Measurements from ENCODE around the gene DOCK9. TPM values are rescaled to one million over a fixed set of nuclear protein-coding genes. Genes with fewer than 3 reads are reported as not detected.

DOCK9 gene
- total RNA-seq, 4 donors from 2014 or later = 127 to 191 (median 154) TPM

GRCh38 chr13:98797456-98797855 is 180.4 kb downstream of the DOCK9 start:
- Histone ChIP-seq H3K9me3 (no peaks in the 10 kb centered on the region), H3K4me3 (no peak overlapping the region), H3K36me3 (peaks cover 65 to 98% (median 76%) of the 10 kb centered on the region in 4 donors), H3K27ac (replicated peaks in 1 of 4) (no peak overlapping the region), H3K27me3 (no peaks in the 10 kb centered on the region), H3K4me1 (peaks cover 0 to 8% (median 4%) of the 10 kb centered on the region in 4 donors)
- intact Hi-C loops (cut with DNase I) = no loop called here
- WGBS = 93% methylated on average over 6 of the region's 6 CpGs
- TF ChIP-seq, protein P1, sequence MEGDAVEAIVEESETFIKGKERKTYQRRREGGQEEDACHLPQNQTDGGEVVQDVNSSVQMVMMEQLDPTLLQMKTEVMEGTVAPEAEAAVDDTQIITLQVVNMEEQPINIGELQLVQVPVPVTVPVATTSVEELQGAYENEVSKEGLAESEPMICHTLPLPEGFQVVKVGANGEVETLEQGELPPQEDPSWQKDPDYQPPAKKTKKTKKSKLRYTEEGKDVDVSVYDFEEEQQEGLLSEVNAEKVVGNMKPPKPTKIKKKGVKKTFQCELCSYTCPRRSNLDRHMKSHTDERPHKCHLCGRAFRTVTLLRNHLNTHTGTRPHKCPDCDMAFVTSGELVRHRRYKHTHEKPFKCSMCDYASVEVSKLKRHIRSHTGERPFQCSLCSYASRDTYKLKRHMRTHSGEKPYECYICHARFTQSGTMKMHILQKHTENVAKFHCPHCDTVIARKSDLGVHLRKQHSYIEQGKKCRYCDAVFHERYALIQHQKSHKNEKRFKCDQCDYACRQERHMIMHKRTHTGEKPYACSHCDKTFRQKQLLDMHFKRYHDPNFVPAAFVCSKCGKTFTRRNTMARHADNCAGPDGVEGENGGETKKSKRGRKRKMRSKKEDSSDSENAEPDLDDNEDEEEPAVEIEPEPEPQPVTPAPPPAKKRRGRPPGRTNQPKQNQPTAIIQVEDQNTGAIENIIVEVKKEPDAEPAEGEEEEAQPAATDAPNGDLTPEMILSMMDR (IDR thresholded peaks at IDR 0.05) = no peak
- TF ChIP-seq POLR2A (IDR thresholded peaks at IDR 0.05; ENCODE audit: low read depth) (no peak), EP300 (IDR thresholded peaks at IDR 0.05) (no peak), POLR2AphosphoS5 (IDR thresholded peaks at IDR 0.05) (no peak)
- peak; percentile 70 for DNase-seq (ENCODE audit: extremely low spot score)

DNA sequence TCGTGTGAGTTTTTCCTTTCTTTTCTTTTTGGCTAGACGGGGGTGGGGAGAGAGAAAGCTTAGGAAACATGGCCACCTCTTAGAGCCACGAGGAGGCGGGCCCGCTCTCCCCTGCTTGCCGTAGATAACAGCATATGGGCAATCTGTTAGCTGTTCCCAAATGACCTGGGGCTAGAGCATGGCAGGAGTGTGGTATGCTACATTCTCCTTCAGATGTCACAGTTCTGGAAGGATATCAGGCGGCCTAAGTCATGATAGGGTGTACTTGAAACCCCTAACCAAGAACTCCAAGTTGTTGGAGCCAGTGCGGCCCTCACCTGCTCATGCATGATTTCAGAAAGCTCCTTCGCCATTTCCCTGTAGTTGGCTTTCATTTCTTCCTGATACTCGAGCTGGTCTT is 181.1 kb downstream of the DOCK9 start:
- peak; percentile 57 for DNase-seq (ENCODE audit: extremely low spot score)
- 85% methylated on average over 10 of the region's 10 CpGs for WGBS
- Histone ChIP-seq H3K27me3 (no peaks in the 10 kb centered on the region), H3K4me1 (peaks cover 0 to 2% (median under 1%) of the 10 kb centered on the region in 4 donors), H3K9me3 (no peaks in the 10 kb centered on the region), H3K4me3 (no peak overlapping the region), H3K36me3 (peaks cover 65 to 96% (median 77%) of the 10 kb centered on the region in 4 donors), H3K27ac (replicated peaks in 1 of 4) (no peak overlapping the region)
- TF ChIP-seq POLR2A (IDR thresholded peaks at IDR 0.05; ENCODE audit: low read depth) = no peak
- TF ChIP-seq POLR2AphosphoS5 (IDR thresholded peaks at IDR 0.05) = no peak
- no peak for TF ChIP-seq EP300 (IDR thresholded peaks at IDR 0.05)
- TF ChIP-seq, protein P1 (IDR thresholded peaks at IDR 0.05) = no peak
- intact Hi-C loops (cut with DNase I) = no loop called here

DNA sequence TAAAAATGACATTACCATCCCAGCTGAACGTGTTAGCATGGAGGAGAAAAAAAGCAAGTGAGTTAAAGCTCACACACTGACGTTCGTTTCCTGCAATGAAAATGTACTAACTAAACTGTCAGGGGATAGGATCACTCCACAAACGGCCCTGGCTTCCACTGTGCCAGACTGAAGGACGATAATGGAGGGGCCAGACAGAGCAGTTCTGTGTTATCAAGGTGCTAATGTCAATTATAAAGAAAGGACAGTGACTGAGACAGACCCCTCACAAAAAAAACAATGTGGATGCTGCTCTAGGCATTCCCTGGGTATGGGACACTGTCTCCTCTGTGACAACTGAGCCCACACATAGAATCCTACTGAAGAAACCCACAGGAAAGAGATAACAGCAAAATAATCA is 181.7 kb downstream of the DOCK9 start:
- peak; percentile 79 for DNase-seq (ENCODE audit: extremely low spot score)
- Histone ChIP-seq H3K4me1 (no peaks in the 10 kb centered on the region), H3K9me3 (no peaks in the 10 kb centered on the region), H3K27ac (replicated peaks in 1 of 4) (no peak overlapping the region), H3K4me3 (no peak overlapping the region), H3K36me3 (peaks cover 65 to 91% (median 78%) of the 10 kb centered on the region in 4 donors), H3K27me3 (no peaks in the 10 kb centered on the region)
- TF ChIP-seq, protein P1 (IDR thresholded peaks at IDR 0.05) = no peak
- no peak for TF ChIP-seq POLR2A (IDR thresholded peaks at IDR 0.05; ENCODE audit: low read depth)
- no peak for TF ChIP-seq POLR2AphosphoS5 (IDR thresholded peaks at IDR 0.05)
- 87% methylated on average over 5 of the region's 5 CpGs for WGBS
- intact Hi-C loops (cut with DNase I) = no loop called here

- Histone ChIP-seq H3K27me3 (no peaks in the 10 kb centered on the region), H3K9me3 (no peaks in the 10 kb centered on the region), H3K4me3 (no peak overlapping the region), H3K27ac (replicated peaks in 1 of 4) (no peak overlapping the region), H3K36me3 (peaks cover 62 to 82% (median 75%) of the 10 kb centered on the region in 4 donors), H3K4me1 (no peaks in the 10 kb centered on the region)
- intact Hi-C loops (cut with DNase I) = no loop called here
- 90% methylated on average over 6 of the region's 6 CpGs for WGBS
- DNase-seq (ENCODE audit: extremely low spot score) = peak; percentile 14
- no peak for TF ChIP-seq EP300 (IDR thresholded peaks at IDR 0.05)
- TF ChIP-seq POLR2A (IDR thresholded peaks at IDR 0.05; ENCODE audit: low read depth) = no peak
- TF ChIP-seq, protein P1 (IDR thresholded peaks at IDR 0.05) = no peak
- no peak for TF ChIP-seq POLR2AphosphoS5 (IDR thresholded peaks at IDR 0.05)
These were observed 182.6 kb downstream of the DOCK9 start for GRCh38 chr13:98795220-98795619.

DNA sequence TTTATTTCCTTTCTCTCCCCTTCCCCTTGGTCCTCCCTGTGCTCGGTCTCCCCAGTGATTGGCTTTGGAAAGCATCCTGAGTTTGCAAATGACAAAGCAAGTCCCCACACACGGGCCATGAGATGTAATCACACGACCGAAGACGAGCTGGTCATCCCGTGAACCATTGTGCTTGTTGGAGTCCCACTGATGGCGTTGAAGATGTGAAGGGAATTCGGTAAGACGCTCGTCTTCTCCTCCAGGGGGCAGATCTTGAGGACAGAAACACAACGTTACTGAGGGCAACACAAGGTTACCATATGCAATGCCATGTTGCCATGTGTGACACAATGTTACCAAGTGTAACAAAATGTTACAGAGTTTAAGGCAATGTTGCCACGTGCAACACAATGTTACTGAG is 183.4 kb downstream of the DOCK9 start:
- intact Hi-C loops (cut with DNase I) = no loop called here
- Histone ChIP-seq H3K4me1 (no peaks in the 10 kb centered on the region), H3K27ac (replicated peaks in 1 of 4) (no peak overlapping the region), H3K4me3 (no peak overlapping the region), H3K27me3 (no peaks in the 10 kb centered on the region), H3K36me3 (peaks cover 58 to 75% (median 70%) of the 10 kb centered on the region in 4 donors), H3K9me3 (no peaks in the 10 kb centered on the region)
- WGBS = 91% methylated on average over 12 of the region's 12 CpGs
- DNase-seq (ENCODE audit: extremely low spot score) = no peak
- TF ChIP-seq POLR2A (IDR thresholded peaks at IDR 0.05; ENCODE audit: low read depth) (no peak), POLR2AphosphoS5 (IDR thresholded peaks at IDR 0.05) (no peak)
- TF ChIP-seq, protein P1 (IDR thresholded peaks at IDR 0.05) = no peak

Data from esophagus muscularis mucosa (tissue), 4 donors.